Cerebellar nuclear complex (tissue), 1 donor: ENCODE measurements around the gene ISCA2.

Source experiments
- DNase-seq, 2 experiments: peaks; one replicate each; lab custom pipeline; 2025; lab: John Stamatoyannopoulos, UW

The ISCA2 gene

DNA sequence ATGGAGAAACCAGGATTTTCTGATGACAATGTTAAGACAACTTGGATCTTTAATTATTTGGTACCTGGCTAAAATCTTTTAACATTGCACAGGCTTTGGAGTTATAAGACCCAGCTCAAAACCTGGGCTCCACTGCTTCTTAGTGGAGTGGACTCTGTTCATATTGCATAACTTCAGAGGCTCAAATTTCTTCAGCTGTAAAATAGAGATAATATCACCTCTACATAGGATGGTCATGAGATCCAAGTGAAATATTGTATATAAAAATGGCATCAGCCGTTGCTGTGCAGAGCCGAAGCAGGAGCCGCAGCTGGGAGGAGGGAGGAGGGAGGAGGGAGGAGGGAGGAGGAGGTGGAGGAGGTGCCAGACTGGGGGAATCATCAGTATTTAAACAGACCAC, 11.0 kb upstream of the ISCA2 start:
- no peak for DNase-seq

DNA sequence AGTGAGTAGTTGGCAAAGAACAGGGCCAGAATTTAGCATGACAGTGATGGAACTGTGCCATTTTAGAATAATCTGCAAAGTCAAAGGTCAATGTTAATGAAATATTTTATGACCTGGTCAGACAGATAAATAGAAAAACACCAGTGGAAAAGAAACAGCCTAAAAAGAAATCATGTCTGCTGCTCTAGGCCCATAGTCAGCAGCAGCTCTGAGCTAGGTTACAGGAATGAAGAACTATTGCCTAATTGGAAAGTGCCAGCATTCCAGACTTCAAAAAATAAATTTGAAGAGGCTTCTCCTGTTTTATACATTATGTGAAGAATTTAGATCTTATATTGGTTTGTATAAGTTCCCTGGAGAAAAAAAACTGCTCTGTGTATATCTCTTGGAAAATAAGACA, 10.2 kb upstream of the ISCA2 start:
- no peak for DNase-seq

DNA sequence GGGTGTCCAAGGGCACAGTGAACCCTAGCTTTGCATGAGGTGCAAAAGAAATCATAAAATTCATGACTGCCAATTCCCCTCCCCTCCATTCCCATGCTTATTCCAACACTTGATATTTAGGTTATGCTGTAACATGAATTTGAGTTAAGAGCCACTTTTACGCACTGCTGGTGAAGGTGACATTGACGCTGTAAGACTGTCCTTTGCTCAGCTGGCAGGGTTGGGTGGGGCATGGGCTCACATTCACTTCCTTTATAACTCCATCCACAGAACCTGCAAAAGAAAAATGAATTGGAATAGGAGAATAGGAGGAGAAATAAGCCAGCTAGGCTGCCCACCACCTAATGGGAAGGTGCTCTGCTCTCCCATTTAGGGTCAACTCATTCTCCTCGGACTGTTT, 7.4 kb upstream of the ISCA2 start:
- no peak for DNase-seq

DNA sequence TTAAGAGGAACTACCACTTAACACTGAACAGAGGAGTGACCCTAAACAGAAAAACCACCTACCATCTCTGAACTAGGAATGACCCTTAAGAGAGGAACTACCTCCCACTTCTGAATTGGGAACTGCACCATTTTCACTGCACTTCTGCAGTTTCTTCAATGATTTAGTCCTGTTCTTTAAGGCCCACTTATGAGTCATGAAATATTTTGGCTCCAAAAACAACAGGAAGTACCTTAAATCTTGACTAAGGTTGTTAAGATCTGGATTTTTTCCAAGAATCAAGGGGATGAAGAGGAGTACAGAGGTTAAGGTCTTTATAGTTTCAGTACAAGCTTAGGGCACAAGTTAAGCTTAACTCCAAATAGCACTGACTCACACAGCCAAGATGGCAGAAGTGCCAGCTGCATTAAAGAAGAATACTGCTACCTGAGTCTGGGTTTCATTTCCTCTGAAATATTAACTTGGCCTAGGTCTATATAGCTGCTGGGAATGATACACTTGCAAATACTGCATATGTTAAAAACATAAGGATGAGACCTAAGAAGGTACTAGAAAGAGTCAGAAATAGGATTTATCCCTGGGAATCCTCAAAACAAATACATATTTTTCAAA, 4.7 kb upstream of the ISCA2 start:
- DNase-seq = no peak

DNA sequence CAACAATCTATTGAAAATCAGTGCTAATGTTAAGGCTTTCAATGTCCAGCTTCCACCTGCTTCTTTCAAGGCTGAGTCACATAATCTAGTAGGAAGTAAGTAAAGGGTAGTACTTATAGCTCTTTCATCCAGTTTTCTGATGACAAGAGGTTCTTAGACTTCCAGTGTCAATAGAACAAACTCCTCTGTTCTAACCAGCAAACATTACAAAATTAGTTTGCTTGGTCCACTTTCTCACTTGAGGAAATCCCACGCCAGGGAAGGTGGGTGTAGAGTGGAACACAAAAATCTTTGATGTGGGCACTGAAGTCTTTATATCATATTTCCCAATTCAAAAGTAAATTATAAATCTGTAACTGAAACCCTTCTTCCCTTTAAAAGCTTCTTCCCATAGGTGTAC, 3.1 kb upstream of the ISCA2 start:
- no peak for DNase-seq

DNA sequence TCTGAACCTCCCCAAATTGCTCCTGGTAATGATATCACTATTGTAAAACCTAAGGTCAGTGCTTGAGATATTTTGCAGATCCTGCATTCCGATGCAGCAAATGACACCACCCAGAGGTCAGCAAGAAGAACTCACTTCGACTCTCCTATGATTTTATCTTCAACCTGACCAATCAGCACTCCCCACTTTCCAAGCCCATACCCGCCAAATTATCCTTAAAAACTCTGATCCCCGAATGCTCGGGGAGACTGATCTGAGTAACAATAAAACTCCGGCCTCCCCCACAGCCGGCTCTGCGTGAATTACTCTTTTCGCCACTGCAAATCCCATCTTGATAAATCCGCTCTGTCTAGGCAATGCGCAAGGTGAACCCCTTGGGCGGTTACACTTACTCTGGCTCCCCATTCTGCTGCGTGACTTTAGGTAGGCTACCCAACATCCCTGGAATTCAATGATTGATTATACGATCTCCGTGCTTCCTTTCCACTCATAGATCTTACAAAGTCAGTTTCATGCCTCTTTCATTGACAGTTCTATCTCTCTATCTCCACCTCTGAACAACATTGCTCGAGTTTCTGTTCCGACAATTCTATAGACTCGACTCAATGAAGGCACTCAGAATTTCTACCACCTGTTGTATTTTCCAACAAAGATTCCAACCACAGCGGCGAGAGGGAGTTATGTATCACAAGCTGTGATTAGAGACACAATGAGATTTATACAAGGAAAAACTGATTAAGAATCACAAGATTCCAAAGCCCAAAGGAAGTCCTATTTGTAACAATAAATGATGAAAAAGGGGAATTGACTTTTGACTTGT, 1.4 kb upstream of the ISCA2 start:
- no peak for DNase-seq

DNA sequence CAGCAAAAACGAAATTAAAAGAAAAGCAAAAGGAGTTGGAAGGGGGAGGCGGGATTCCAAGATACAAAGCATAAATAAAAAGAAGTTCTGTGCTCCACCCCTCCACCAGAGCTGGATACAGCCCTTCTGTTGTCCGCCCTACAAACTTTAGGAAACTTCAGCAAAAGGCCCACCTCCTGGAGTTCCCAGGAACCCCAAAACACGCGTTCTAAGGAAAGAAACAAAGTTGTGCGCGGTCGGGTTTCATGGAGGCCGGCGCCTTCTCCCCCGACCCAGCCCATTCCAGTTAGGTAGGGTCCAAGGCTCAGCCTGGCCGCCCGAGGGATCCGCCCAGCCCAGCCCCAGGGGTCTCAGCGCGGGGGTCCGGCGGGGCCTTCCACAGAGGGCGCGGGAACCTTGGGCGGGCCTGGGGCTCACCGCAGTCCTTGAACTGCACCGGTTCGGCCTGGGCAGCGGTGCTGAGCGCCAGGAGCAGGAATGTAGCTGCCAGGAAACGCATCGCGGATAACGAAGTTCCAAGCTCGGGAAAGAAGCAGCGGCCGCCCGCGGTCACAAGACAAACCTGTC, 706 bp upstream of the ISCA2 start, which contains the start of gene NPC2:
Gene NPC2 (minus strand): TSS at position 530 of the 567 bp plus-strand sequence. CDS start 31 bp downstream, at position 499.
- DNase-seq = no peak

DNA sequence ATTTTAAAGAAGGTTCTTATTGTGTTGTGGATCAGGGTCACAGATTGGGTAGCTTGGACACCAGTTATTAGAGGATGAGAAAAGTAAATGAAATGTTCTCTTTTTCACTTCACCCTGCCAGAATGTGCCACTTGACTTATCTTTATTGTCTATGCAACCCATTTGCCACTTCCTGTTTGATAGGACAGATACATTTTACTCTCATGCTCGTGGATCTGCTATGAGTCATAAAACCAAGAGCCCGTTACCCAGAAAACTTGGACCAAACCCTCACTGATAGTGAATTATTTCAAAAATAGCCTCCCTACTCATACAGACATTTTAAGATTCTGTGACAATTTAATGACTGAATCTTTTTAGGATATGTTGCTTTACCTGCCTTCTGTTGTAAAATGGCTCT, 1.8 kb downstream of the ISCA2 start:
- no peak for DNase-seq

DNA sequence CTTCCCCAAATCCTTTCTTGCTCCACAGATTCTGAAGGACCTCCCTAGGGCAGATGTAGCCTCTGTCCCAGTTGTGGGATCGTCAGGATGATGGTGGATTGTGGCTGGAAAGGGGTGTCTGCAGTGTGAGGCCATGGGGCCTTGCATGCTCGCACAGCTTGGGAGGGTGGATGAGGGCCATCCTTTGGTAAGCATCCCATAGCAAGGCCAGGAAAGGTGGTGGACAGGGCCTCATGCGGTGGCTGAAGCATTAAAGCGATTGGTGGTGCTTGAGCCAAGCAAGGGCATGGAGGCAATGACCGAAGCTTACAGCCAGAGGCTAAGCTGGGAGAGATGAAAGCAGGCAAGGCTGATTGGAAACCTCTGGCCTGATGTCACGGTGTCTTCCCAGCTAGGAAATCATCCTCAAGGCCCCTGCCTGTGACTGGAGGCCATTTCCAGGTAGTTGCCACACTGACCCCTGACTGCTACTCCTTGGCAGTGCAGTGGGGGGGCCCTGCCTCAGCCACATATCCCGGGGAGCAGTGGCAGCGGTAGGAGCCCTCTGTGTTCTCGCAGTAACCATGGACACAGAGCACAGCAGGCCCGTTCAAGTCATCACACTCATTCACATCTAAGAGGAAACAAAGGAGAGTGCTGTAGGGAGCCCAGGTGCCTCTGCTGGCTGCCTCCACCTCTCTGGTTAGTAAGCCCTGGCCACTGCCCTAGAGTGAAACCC, 7.0 kb downstream of the ISCA2 start:
- DNase-seq = no peak

DNA sequence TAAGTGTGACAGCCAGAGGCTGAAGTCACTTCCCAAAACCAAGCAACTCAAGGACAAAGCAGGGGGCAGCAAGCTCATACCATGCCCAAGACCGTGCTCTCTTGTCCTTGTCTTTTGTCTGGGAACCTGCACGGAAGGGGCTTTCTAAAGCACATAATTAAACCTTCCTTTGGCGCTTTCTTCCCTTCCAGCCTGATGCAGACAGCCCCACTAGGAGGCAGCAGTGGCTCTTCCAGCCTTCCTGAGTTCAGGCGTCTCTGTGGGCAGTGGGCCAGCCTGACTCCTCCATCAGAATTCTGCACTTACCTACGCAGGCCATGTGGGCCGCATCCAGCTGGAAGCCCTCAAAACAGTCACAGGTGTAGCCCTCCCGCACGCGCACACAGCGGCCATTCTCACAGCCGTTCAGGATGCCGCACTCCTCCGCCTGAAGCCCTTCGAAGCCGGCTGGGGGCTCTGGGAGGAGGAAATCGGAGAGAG, 7.6 kb downstream of the ISCA2 start:
- DNase-seq = no peak

DNA sequence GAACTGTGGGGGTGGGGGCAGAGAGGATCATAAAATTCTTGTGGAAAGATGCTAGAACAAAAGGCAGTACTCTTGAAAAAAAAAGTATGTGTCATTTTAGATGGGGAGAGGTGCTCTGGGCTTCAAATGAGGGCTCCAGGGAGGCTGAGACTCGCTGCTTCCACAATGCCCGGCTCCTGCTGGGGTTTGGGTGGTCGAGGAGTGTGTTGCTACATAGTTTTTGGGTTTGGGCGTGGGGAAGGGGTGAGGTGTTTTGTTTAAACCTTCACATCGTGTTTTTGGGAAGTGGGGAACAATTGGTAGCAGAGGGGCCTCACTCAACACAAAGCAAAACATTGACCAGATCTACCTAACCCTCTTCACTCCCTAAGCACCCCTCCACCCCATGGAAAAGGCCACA, 8.1 kb downstream of the ISCA2 start:
- DNase-seq = no peak

DNA sequence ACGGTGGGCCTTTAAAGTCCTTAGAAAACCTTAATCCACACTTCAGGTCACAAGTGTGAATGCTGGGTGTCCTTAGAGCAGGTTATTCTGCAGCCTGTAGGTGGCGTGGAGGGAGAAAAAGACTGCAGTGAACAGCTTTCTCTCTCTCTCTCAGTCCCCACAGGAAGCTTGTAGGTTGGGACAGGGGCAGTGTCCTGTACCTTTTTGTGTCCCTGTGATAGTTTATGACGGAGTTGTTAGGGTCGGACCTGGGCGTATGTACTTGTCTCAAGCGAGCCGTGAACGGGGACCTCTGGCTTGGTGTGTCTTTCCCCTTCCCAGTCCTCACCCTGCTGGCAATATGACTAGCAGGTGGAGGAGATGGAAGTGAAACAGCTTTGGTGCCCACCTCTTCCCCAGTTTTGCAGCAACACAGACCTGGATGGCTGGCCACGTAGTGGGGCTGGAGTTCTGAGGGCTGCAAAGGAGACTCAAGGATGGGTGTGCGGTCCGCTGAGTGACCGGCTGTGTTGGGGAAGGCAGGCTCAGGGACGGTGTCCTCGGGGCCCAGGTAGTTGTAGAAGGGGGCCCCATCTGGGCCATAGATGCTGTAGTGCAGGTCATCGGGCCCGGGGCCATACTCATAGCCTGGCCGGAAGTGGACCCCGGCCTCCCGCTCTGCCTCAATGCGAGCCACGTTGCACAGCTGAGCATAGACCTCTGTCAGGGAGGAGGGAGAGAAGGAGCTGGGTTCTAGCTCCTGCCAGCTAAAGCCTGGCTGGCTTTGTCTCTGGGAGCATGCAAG, 8.9 kb downstream of the ISCA2 start:
- DNase-seq = no peak

DNA sequence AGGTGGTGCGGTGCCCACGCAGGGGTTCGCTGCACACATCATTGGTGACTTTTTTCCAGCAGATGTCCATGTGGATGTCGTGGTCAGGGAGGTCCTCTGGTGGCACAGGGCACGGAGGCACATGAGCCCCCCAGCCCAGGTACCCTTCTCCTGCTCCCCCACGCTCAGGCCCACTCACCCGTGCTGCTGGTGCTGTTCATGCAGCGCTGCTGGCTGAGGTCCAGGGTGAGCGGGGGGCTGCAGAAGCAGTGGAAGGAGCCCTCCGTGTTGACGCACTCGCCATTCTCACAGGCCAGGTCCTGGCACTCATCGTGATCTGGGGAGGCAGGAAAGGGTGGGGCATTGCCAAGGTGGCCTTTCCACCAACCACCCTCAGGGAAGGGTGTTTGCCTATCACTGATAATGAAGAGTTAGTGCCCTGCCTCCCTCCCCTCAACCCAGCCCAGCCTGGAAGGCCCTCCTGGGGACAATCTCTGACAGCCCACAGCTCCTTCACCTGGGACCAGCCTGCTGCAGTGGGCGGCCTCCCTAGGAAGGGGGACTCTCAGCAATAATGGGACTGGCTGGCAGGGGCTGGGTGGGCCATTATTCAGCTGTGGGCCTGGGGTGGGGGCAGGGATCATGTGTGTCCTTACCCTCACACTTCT, 9.8 kb downstream of the ISCA2 start:
- no peak for DNase-seq

DNA sequence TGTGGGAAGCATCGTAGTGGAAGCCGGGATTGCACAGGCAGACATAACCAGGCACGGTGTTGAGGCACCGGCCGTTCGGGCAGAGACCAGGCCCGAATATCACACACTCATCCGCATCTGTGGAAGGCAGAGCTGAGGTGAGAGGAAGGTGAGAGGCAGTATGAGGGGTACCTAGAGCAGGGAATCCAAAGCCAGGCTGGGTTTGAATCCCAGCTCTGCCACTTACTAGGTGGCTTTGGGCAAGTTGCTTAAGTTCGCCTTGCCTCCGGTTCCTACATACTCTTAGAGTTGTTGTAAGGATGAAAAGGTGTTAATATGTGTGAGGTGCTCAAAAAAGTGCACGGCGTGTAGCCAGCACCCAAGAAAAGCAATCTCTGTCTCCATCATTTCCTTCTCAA, 10.4 kb downstream of the ISCA2 start:
- no peak for DNase-seq

DNA sequence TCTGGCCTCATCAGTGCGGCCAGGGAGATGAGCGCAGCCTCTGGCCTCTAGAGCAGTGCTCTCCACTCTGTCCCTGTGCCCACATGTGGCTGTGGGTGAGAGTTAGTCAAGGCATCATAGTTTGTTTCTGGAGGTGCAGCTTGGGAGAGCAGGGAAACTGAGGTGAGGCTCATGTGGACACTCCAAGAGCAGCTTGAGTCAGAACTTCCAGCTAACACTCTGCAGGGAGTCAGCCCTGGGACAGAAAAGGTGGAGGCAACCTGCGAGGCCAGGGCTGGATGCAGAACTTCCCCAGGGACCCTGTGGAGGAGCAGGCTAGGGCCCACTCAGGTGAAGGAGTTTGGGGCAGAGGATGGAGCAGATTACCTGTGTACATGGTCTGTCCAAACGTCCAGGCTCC, 10.8 kb downstream of the ISCA2 start:
- DNase-seq = no peak

DNA sequence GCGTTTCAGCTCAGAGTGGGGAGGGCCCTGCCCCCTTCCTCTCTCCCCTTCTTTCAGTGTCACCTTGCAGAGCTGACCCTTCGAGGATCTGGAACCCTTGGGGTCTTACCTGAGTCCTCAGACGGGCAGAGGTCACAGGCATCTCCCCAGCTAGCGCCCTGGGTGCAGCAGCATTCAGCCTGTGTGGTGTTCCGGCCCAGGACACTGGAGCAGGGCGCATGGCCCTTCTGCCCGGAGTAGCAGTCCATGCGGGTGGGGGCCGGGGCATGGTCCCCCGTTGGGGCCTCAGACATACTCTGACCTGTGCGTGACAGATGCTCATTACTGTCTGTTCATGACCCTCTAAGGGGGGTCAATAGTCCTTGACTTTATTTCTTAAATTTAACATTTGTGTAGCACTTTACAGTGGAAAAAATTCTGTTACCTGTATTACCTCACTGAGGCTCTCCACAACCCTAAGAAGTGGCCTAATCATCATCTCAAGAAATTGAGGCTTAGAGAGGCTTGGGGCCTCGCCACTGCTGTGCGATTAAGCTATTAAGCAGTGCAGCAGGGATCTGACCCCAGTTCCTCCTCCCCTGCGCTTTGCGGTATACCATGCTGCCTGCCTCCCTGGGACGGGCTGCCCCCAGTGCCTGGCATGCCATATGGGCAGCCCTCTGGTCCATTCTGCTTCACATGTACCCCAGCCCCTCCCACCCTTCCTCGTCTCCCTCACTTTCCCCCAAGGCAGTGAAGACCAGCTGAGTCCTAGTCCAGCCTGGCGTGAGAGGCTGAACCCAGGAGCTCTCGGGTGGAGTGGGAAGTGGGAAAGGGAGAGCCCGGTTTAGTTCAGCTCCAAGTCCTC, 11.5 kb downstream of the ISCA2 start:
- DNase-seq = no peak

DNA sequence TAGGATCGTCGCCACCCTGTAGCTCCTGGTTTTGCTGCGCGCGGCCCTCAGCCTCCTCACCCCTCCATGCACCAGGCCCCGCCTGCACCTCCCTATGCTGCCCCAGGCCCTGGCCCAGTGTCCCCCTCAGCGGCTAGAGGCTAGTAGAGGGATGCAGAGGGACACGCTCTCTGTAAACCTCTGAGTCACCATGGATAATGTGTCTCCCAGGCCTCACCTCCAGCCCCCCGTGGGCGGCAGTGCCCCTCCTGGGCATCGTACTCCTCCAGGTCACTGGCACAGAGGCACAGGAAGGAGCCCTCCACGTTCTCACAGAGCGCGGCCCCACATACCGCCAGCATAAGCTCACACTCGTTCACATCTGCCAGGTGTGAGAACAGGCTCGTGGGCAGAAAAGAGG, 12.3 kb downstream of the ISCA2 start:
- DNase-seq = no peak

DNA sequence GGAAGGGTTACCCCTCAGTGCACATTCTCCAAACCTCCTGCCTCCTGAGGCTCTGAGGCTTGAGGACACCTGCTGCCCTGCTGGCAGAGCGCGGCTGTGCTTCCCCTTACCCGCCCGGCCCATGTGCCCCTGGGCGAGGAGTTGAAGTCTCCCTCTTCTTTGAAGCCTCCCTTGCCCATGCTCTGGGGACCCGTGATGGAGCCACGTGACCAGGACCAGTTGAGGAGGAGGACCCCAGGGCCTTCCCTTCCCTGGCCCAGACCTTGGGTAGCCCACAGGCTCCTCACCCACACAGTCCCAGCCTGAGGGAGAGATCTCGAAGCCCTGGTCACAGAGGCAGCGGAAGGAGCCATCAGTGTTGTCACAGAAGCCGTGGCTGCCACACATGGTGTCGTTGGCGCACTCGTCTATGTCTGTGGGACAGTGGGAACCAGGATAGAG, 12.9 kb downstream of the ISCA2 start:
- DNase-seq = no peak

DNA sequence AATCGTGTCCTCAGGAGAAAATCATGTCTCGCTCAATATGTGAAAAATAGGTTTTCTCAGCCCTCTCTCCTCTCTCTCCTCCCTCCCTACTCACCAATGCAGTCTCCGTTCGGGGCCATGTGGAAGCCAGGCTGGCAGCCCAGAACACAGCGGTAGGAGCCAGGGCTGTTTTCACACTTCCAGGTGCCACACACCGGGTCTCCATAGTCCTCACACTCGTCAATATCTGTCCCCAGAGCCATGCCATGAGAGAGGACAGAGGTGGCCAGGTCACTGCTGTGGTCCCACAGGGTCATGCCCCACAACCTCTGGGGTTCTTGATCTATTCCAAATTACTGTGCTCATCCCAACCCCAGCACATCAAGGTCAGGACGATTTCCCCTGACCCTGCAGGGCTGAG, 13.5 kb downstream of the ISCA2 start:
- no peak for DNase-seq

DNA sequence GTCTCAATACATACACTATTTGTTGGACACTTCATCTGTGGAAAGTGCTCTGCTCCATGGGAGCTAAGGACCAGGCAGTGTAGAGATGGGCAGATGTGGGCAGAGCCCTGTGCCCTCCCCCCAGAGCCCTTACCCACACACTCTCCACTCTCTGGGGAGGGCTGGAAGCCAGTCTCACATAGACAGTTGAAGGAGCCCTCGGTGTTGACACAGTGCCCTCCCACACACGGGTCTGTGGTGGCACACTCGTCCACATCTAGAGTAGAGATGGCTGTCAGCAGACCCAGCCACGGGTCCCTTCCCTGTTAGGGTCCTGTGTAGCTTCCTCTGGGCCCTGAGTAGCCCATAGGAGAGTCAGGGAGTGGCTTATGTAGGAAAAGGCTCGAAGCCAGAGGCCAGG, 14.3 kb downstream of the ISCA2 start:
- no peak for DNase-seq
